Measurements from ENCODE around the gene CAPN12.

- no peak for TF ChIP-seq POLR2A (IDR thresholded peaks at IDR 0.05; ENCODE audit: low read depth, low read length)
- TF ChIP-seq POLR2AphosphoS5 (IDR thresholded peaks at IDR 0.05; ENCODE audit: low read depth, low read length) = no peak
- no peak for TF ChIP-seq TAF1 (IDR thresholded peaks at IDR 0.05; ENCODE audit: low read depth, low read length)
- no peak for TF ChIP-seq SPI1 (IDR thresholded peaks at IDR 0.05; ENCODE audit: low read depth, low read length)
- no peak for TF ChIP-seq POU2F2 (IDR thresholded peaks at IDR 0.05; ENCODE audit: low read depth, low read length)
Observed at GRCh38 chr19:38704488-38705026, 39.7 kb downstream of the CAPN12 start.
